Suppressor macrophage treated with lipopolysaccharide for 4 hours (primary cell): ENCODE results near the gene CAMTA1.

ENCODE experiments used
- DNase-seq: peaks from one replicate; pipeline ENCODE4 v3.0.0-alpha.2; 2020

CAMTA1 gene

GRCh38 chr1:7510389-7510931 lies 725.2 kb downstream of the CAMTA1 start:
- DNase-seq: no peak

GRCh38 chr1:7511381-7511780 lies 726.1 kb downstream of the CAMTA1 start:
- no peak for DNase-seq

GRCh38 chr1:7513081-7513480 lies 727.8 kb downstream of the CAMTA1 start:
- DNase-seq: no peak

GRCh38 chr1:7515175-7515574 lies 729.9 kb downstream of the CAMTA1 start:
- DNase-seq: no peak

GRCh38 chr1:7515904-7516303 lies 730.6 kb downstream of the CAMTA1 start:
- no peak for DNase-seq

GRCh38 chr1:7516341-7516740 lies 731.1 kb downstream of the CAMTA1 start:
- peak; percentile 17 for DNase-seq

- no peak for DNase-seq
Observed at GRCh38 chr1:7516929-7517328, 731.7 kb downstream of the CAMTA1 start.

- DNase-seq: no peak
Observed at GRCh38 chr1:7517611-7518330, 732.5 kb downstream of the CAMTA1 start.

GRCh38 chr1:7518411-7518810 lies 733.2 kb downstream of the CAMTA1 start:
- DNase-seq: no peak

- no peak for DNase-seq
Observed at GRCh38 chr1:7519181-7519860, 734.1 kb downstream of the CAMTA1 start.

- DNase-seq: no peak
Observed at GRCh38 chr1:7519861-7520395, 734.7 kb downstream of the CAMTA1 start.

- no peak for DNase-seq
Observed at GRCh38 chr1:7520496-7520895, 735.2 kb downstream of the CAMTA1 start.

GRCh38 chr1:7524341-7525337 lies 739.4 kb downstream of the CAMTA1 start:
- DNase-seq: no peak

- no peak for DNase-seq
Observed at GRCh38 chr1:7525338-7526063, 740.2 kb downstream of the CAMTA1 start.

- DNase-seq: no peak
Observed at GRCh38 chr1:7526196-7526866, 741.1 kb downstream of the CAMTA1 start.

GRCh38 chr1:7526867-7527732 lies 741.8 kb downstream of the CAMTA1 start:
- peak; percentile 34 for DNase-seq

GRCh38 chr1:7527733-7528045 lies 742.4 kb downstream of the CAMTA1 start:
- DNase-seq: no peak

GRCh38 chr1:7528386-7529198 lies 743.3 kb downstream of the CAMTA1 start:
- DNase-seq: no peak

- no peak for DNase-seq
Observed at GRCh38 chr1:7529917-7530316, 744.7 kb downstream of the CAMTA1 start.
